Mesenchymal stem cell (in vitro differentiated cells and primary cell): ENCODE measurements around the gene ZC3H6.
"Not testable (repeated sequence)": the region's sequence is repeated elsewhere in the genome, so short reads cannot be mapped to it uniquely, and the experiment has no call there.

Source experiments
- DNase-seq: peaks from one replicate; pipeline ENCODE4 v3.0.0-alpha.2; 2013
- H2AFZ ChIP-seq: one replicate; pipeline ENCODE4 v1.6.1; 2013; ENCODE audit warnings: low read depth, mild to moderate bottlenecking, control low read depth, inconsistent platforms, low read length, moderate library complexity
- H2AK5ac ChIP-seq: 2 replicates; pipeline ENCODE4 v1.6.1; 2013; ENCODE audit warnings: low read length, moderate library complexity, mild to moderate bottlenecking, inconsistent platforms; ENCODE audit not compliant: severe bottlenecking
- H2BK120ac ChIP-seq: one replicate; pipeline ENCODE4 v1.6.1; 2013; ENCODE audit warnings: low read depth, mild to moderate bottlenecking, inconsistent platforms, low read length, moderate library complexity
- H2BK12ac ChIP-seq, 2 experiments: one replicate each; pipeline ENCODE4 v1.6.1; 2013; ENCODE audit warnings: inconsistent platforms in 2 of 2, low read length in 2 of 2, mild to moderate bottlenecking in 2 of 2, moderate library complexity in 2 of 2, control low read depth in 1 of 2
- H2BK15ac ChIP-seq: one replicate; pipeline ENCODE4 v1.6.1; 2013; ENCODE audit warnings: mild to moderate bottlenecking, low read depth, inconsistent platforms; ENCODE audit not compliant: poor library complexity, severe bottlenecking
- H2BK5ac ChIP-seq: 2 replicates; pipeline ENCODE4 v1.6.1; 2013; ENCODE audit warnings: low read depth, mild to moderate bottlenecking, low read length, control low read depth, inconsistent platforms; ENCODE audit not compliant: poor library complexity, severe bottlenecking
- H3K14ac ChIP-seq, 2 experiments: one replicate each; pipeline ENCODE4 v1.6.1; 2013; ENCODE audit warnings: inconsistent platforms in 2 of 2, low read length in 2 of 2, control low read depth in 1 of 2, mild to moderate bottlenecking in 1 of 2, moderate library complexity in 1 of 2
- H3K18ac ChIP-seq, 2 experiments: one replicate each; pipeline ENCODE4 v1.6.1; 2013; ENCODE audit warnings: inconsistent platforms in 2 of 2, low read length in 2 of 2, control low read depth in 1 of 2, low read depth in 1 of 2, mild to moderate bottlenecking in 1 of 2
- H3K23ac ChIP-seq, 2 experiments: one replicate each; pipeline ENCODE4 v1.6.1; 2013; ENCODE audit warnings: inconsistent platforms in 2 of 2, low read length in 2 of 2, mild to moderate bottlenecking in 2 of 2, moderate library complexity in 2 of 2, control low read depth in 1 of 2
- H3K27ac ChIP-seq: 2 replicates; pipeline ENCODE4 v1.5.1; 2013; ENCODE audit warnings: mild to moderate bottlenecking, moderate library complexity, low read length, control low read depth, inconsistent platforms; ENCODE audit not compliant: poor library complexity, severe bottlenecking
- H3K27me3 ChIP-seq, 2 experiments: 2 replicates each; pipeline versions ENCODE4 v1.6.1 to v1.7.0; 2013; ENCODE audit warnings: low read length in 2 of 2, mild to moderate bottlenecking in 2 of 2, moderate library complexity in 2 of 2, control low read depth in 1 of 2, inconsistent platforms in 1 of 2; ENCODE audit not compliant: control insufficient read depth in 1 of 2, insufficient read depth in 1 of 2
- H3K36me3 ChIP-seq, 2 experiments: 2 replicates each; pipeline versions ENCODE4 v1.6.1 to v1.7.0; 2013; ENCODE audit warnings: low read length in 2 of 2, control low read depth in 1 of 2, inconsistent platforms in 1 of 2, low read depth in 1 of 2, mild to moderate bottlenecking in 1 of 2; ENCODE audit not compliant: insufficient read depth in 2 of 2, control insufficient read depth in 1 of 2
- H3K4ac ChIP-seq, 2 experiments: one replicate each; pipeline ENCODE4 v1.6.1; 2013; ENCODE audit warnings: inconsistent platforms in 2 of 2, low read length in 2 of 2, mild to moderate bottlenecking in 2 of 2, moderate library complexity in 2 of 2, control low read depth in 1 of 2, low read depth in 1 of 2
- H3K4me1 ChIP-seq: 2 replicates; pipeline ENCODE4 v1.6.1; 2013; ENCODE audit warnings: low read depth, low read length, control low read depth; ENCODE audit not compliant: control insufficient read depth, insufficient read depth
- H3K4me2 ChIP-seq: 2 replicates; pipeline ENCODE4 v1.6.1; 2013; ENCODE audit warnings: low read length, mild to moderate bottlenecking, inconsistent platforms; ENCODE audit not compliant: poor library complexity, severe bottlenecking
- H3K4me3 ChIP-seq, 2 experiments: 2 replicates each; pipeline versions ENCODE4 v1.5.1 to v1.7.0; 2013; ENCODE audit warnings: low read length in 2 of 2, mild to moderate bottlenecking in 2 of 2, control low read depth in 1 of 2, low read depth in 1 of 2; ENCODE audit not compliant: insufficient read depth in 1 of 2
- H3K79me1 ChIP-seq: replicated peaks from 2 replicates; pipeline ENCODE4 v1.6.1; 2013; ENCODE audit warnings: mild to moderate bottlenecking, control low read depth, low read length, inconsistent platforms; ENCODE audit not compliant: poor library complexity, severe bottlenecking
- H3K9ac ChIP-seq: 2 replicates; pipeline ENCODE4 v1.7.0; 2013; ENCODE audit warnings: mild to moderate bottlenecking, low read length, moderate library complexity
- H3K9me3 ChIP-seq: 2 replicates; pipeline ENCODE4 v1.7.0; 2013; ENCODE audit warnings: mild to moderate bottlenecking, low read length; ENCODE audit not compliant: control insufficient read depth
- H4K8ac ChIP-seq: one replicate; pipeline ENCODE4 v1.6.1; 2013; ENCODE audit warnings: inconsistent platforms, mild to moderate bottlenecking, low read length, moderate library complexity
- H4K91ac ChIP-seq: one replicate; pipeline ENCODE4 v1.6.1; 2013; ENCODE audit warnings: mild to moderate bottlenecking, low read length, inconsistent platforms
- WGBS: methylation state at CpG from one replicate; pipeline ENCODE4 v1.1.7; 2013; ENCODE audit warnings: mixed read lengths; 5-methylcytosine and 5-hydroxymethylcytosine counted together

Gene ZC3H6

DNA sequence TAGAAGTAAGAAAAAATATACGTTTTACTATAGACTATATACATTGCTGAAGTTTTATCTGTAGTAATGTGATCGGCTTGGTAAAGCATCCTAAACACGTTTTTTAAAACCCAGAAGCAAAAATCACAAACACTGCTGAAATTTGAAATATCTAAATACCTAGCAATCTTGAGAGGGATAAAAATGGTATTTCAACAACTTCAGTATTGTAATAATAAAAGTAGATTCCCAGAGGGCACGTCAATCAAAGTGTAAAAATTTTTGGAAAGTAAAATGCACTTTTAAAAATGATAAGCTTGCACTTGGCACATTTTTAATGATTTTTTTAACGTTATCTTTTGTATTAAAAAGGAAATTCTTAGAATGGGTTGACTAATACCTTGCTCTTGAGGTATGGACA lies 1.6 kb downstream of the ZC3H6 start:
- no peak overlapping the region for H2BK12ac ChIP-seq
- DNase-seq: no peak
- H3K9me3 ChIP-seq: no peaks in the 10 kb centered on the region
- H3K9ac ChIP-seq: peak overlapping the region; percentile 100
- H2BK120ac ChIP-seq: no peak overlapping the region
- WGBS: 95% methylated on average over 2 of the region's 5 CpGs
- no peak overlapping the region for H3K4me2 ChIP-seq
- no peak overlapping the region for H2BK5ac ChIP-seq
- H2AK5ac ChIP-seq: no peak overlapping the region
- H3K4me1 ChIP-seq: no peaks in the 10 kb centered on the region
- H4K8ac ChIP-seq: no peak overlapping the region
- H3K14ac ChIP-seq: no peak overlapping the region
- H3K27me3 ChIP-seq: no peaks in the 10 kb centered on the region
- H2BK15ac ChIP-seq: no peak overlapping the region
- H3K4me3 ChIP-seq: peak overlapping the region in 1 of 2 experiments; percentile 93
- H3K36me3 ChIP-seq: no peaks in the 10 kb centered on the region
- no peak overlapping the region for H3K27ac ChIP-seq
- H2AFZ ChIP-seq: no peak overlapping the region
- no peak overlapping the region for H3K23ac ChIP-seq
- H3K18ac ChIP-seq: no peak overlapping the region
- no peak overlapping the region for H4K91ac ChIP-seq
- H3K79me1 ChIP-seq: peaks cover 7% of the 10 kb centered on the region
- H3K4ac ChIP-seq: no peak overlapping the region

DNA sequence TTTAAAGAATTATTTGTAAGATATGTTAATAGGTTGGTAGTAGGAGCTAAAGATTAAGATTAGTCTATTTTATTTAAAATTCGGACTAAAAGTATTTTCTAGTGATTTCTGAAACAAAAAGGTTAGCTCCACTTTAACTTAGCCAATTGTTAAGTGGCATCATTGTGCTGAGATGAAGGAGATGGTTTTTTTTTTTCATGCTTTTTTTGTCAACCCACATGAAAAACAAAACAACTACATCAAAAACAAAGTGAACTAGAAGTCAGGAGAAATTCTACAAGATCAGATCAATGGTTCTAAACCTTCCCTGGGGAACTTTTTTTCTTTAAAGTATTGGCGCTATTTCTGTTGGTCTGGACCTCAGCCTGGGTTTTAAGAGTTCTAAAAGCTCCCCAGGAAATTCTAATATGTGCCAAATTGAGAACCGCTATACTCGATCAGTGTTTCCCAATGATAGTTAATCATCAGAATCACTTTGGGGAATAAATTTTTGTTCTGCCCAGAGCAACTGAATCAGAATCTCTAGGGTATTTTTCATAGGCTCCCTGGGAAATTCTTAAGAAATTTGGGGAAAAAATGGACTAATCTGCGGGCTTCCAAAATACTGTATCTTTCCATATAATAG lies 2.3 kb downstream of the ZC3H6 start:
- Histone ChIP-seq H3K14ac (no peak overlapping the region), H3K79me1 (peaks cover 7% of the 10 kb centered on the region), H3K18ac (no peak overlapping the region), H3K4me1 (no peaks in the 10 kb centered on the region), H3K9ac (peak overlapping the region; percentile 100), H3K27me3 (no peaks in the 10 kb centered on the region), H2BK120ac (no peak overlapping the region), H2BK15ac (no peak overlapping the region), H2BK12ac (no peak overlapping the region), H3K4me2 (no peak overlapping the region), H3K23ac (no peak overlapping the region), H3K4ac (no peak overlapping the region), H2AK5ac (no peak overlapping the region), H2AFZ (no peak overlapping the region), H4K8ac (no peak overlapping the region), H3K9me3 (no peaks in the 10 kb centered on the region), H3K27ac (no peak overlapping the region), H3K4me3 (peak overlapping the region in 1 of 2 experiments; percentile 93), H4K91ac (no peak overlapping the region), H3K36me3 (no peaks in the 10 kb centered on the region), H2BK5ac (no peak overlapping the region)
- WGBS: 100% methylated on average over 3 of the region's 5 CpGs
- no peak for DNase-seq

DNA sequence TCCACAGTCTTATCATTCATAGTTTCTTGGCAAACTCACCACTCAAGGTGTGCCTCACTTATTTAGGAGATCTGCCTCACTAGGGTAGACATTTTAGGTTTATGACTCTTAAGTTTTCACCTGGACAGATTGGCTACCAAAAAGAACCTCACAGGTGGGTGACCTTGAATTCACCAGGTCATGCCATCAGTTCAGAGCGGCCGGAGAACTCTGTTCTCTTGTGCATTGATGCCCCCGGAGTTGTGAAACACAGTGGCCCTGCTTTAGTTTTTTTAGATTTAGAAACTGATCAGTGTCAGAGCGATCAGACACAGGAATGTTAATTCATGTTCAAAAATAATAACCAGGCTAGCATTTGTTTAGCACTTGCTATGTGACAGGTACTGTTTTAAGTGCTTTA lies 6.7 kb downstream of the ZC3H6 start:
- H2BK120ac ChIP-seq, H2BK5ac ChIP-seq, H3K23ac ChIP-seq, H2BK12ac ChIP-seq, H3K79me1 ChIP-seq, H4K8ac ChIP-seq, H3K9me3 ChIP-seq, H3K14ac ChIP-seq, H2BK15ac ChIP-seq, H3K4ac ChIP-seq, H4K91ac ChIP-seq, DNase-seq, H2AK5ac ChIP-seq, H3K18ac ChIP-seq, H3K9ac ChIP-seq, H3K4me2 ChIP-seq, H3K27me3 ChIP-seq, H3K36me3 ChIP-seq, H2AFZ ChIP-seq, H3K27ac ChIP-seq, H3K4me3 ChIP-seq, H3K4me1 ChIP-seq: not testable (repeated sequence)
- WGBS: 97% methylated on average over 2 of the region's 4 CpGs

DNA sequence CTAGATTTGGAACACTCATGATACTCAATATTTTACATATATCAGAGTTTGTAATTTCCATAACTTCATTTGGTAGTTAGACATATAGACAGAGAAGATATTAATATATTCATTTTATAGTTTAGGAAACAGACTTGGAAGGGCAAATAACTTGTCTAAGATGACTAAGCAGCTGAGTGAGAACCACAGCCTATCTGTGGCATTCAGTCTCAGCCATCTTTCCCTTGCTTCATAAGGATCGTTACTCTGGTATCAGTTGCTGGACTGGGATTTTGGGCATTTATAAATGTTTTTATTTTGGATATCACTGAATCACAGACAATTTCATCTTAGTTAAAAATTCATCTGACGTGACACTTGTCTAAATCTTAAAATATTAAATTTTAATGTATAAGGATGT lies 8.1 kb downstream of the ZC3H6 start:
- H3K27ac ChIP-seq, H3K36me3 ChIP-seq: not testable (repeated sequence)
- no CpG with 5 or more reads among the region's 2 CpGs for WGBS

More for the DNA sequence above, 8.1 kb downstream of the ZC3H6 start:
- H4K91ac ChIP-seq, H2BK120ac ChIP-seq, H3K4ac ChIP-seq, H3K4me1 ChIP-seq, H3K18ac ChIP-seq, H2BK12ac ChIP-seq, H3K14ac ChIP-seq, H2BK5ac ChIP-seq, H2AFZ ChIP-seq, H2BK15ac ChIP-seq, H3K4me2 ChIP-seq, H3K79me1 ChIP-seq, H3K4me3 ChIP-seq, H3K9me3 ChIP-seq, H2AK5ac ChIP-seq, H4K8ac ChIP-seq, H3K27me3 ChIP-seq, H3K23ac ChIP-seq: not testable (repeated sequence)
- DNase-seq: peak; percentile 22
- H3K9ac ChIP-seq: peak overlapping the region; percentile 71
